Neuronal stem cell (in vitro differentiated cells): ENCODE data around the gene CCSER2.
A peak's percentile ranks its signal among the peaks of the same experiment; 100 is the strongest.
"Not testable (repeated sequence)": the region's sequence is repeated elsewhere in the genome, so short reads cannot be mapped to it uniquely, and the experiment has no call there.

Source experiments
- DNase-seq: peaks from one replicate; pipeline ENCODE4 v3.0.0-alpha.2; 2013; ENCODE audit warnings: low spot score
- H2AFZ ChIP-seq: one replicate; pipeline ENCODE4 v1.6.1; 2013; ENCODE audit warnings: mild to moderate bottlenecking, low read length, inconsistent platforms
- H2AK5ac ChIP-seq: 2 replicates; pipeline ENCODE4 v1.6.1; 2013; ENCODE audit warnings: low read depth, mild to moderate bottlenecking, inconsistent platforms, low read length, moderate library complexity, mixed read lengths
- H2BK120ac ChIP-seq: 2 replicates; pipeline ENCODE4 v1.6.1; 2013; ENCODE audit warnings: low read depth, mild to moderate bottlenecking, inconsistent platforms, low read length, moderate library complexity, mixed read lengths
- H2BK12ac ChIP-seq: one replicate; pipeline ENCODE4 v1.6.1; 2013; ENCODE audit warnings: low read length, inconsistent platforms
- H2BK15ac ChIP-seq: 2 replicates; pipeline ENCODE4 v1.6.1; 2013; ENCODE audit warnings: mild to moderate bottlenecking, low read length, inconsistent platforms, mixed read lengths
- H2BK5ac ChIP-seq: one replicate; pipeline ENCODE4 v1.6.1; 2013; ENCODE audit warnings: inconsistent platforms, mild to moderate bottlenecking, low read length, moderate library complexity
- H3K14ac ChIP-seq: one replicate; pipeline ENCODE4 v1.6.1; 2013; ENCODE audit warnings: low read length, inconsistent platforms
- H3K18ac ChIP-seq: 2 replicates; pipeline ENCODE4 v1.6.1; 2013; ENCODE audit warnings: low read length, inconsistent platforms
- H3K23ac ChIP-seq: 2 replicates; pipeline ENCODE4 v1.6.1; 2013; ENCODE audit warnings: low read depth, mild to moderate bottlenecking, mixed read lengths, low read length, inconsistent platforms; ENCODE audit not compliant: poor library complexity
- H3K27ac ChIP-seq: replicated peaks from 3 replicates; pipeline ENCODE4 v1.5.1; 2013; ENCODE audit warnings: low read length, inconsistent platforms
- H3K27me3 ChIP-seq, 3 experiments: 2 replicates each; pipeline ENCODE4 v1.6.1; 2013; ENCODE audit warnings: low read length in 3 of 3, mild to moderate bottlenecking in 2 of 3, inconsistent platforms in 1 of 3, low read depth in 1 of 3, mixed read lengths in 1 of 3, moderate library complexity in 1 of 3; ENCODE audit not compliant: control insufficient read depth in 3 of 3, insufficient read depth in 3 of 3
- H3K36me3 ChIP-seq, 2 donors: replicated peaks in 1 of 2; 2 replicates each; pipeline ENCODE4 v1.6.1; 2013; ENCODE audit warnings: low read length in 2 of 2; ENCODE audit not compliant: control insufficient read depth in 2 of 2, insufficient read depth in 2 of 2
- H3K4ac ChIP-seq: 2 replicates; pipeline ENCODE4 v1.6.1; 2013; ENCODE audit warnings: inconsistent platforms, mild to moderate bottlenecking, low read length, moderate library complexity
- H3K4me1 ChIP-seq, 2 donors: 1 replicate in 1 of 2; 2 replicates in 1 of 2; pipeline ENCODE4 v1.6.1; 2013; ENCODE audit warnings: low read length in 2 of 2, low read depth in 1 of 2; ENCODE audit not compliant: control insufficient read depth in 2 of 2, insufficient read depth in 1 of 2
- H3K4me2 ChIP-seq: one replicate; pipeline ENCODE4 v1.6.1; 2013; ENCODE audit warnings: mild to moderate bottlenecking, low read length, inconsistent platforms; ENCODE audit not compliant: insufficient read depth, poor library complexity, severe bottlenecking
- H3K4me3 ChIP-seq, 2 donors: 2 replicates each; pipeline ENCODE4 v1.5.1; 2013; ENCODE audit warnings: low read length in 2 of 2, mild to moderate bottlenecking in 2 of 2, inconsistent platforms in 1 of 2, moderate library complexity in 1 of 2
- H3K79me1 ChIP-seq: one replicate; pipeline ENCODE4 v1.6.1; 2013; ENCODE audit warnings: low read depth, mild to moderate bottlenecking, inconsistent platforms, low read length, moderate library complexity
- H3K9ac ChIP-seq: one replicate; pipeline ENCODE4 v1.6.1; 2013; ENCODE audit warnings: mild to moderate bottlenecking, low read depth, low read length, inconsistent platforms; ENCODE audit not compliant: poor library complexity
- H3K9me3 ChIP-seq, 2 donors: replicated peaks in 1 of 2; 2 replicates each; pipeline versions ENCODE3 to v1.6.1; 2013; ENCODE audit warnings: low read length in 2 of 2, mild to moderate bottlenecking in 2 of 2, inconsistent platforms in 1 of 2, low read depth in 1 of 2, mixed read lengths in 1 of 2, moderate library complexity in 1 of 2; ENCODE audit not compliant: control insufficient read depth in 2 of 2, insufficient read depth in 1 of 2
- H4K8ac ChIP-seq: one replicate; pipeline ENCODE4 v1.6.1; 2013; ENCODE audit warnings: low read depth, mild to moderate bottlenecking, inconsistent platforms, low read length, moderate library complexity
- H4K91ac ChIP-seq: one replicate; pipeline ENCODE4 v1.6.1; 2013; ENCODE audit warnings: low read length, low read depth, mild to moderate bottlenecking, inconsistent platforms; ENCODE audit not compliant: poor library complexity
- WGBS, 2 donors: extraction: QIAGEN DNeasy Blood & Tissue Kit; methylation state at CpG; one replicate each; pipeline ENCODE4 v1.1.7; 2013; ENCODE audit warnings: missing lambda C conversion rate in 2 of 2, mixed read lengths in 1 of 2; ENCODE audit not compliant: insufficient read length in 2 of 2, insufficient replicate concordance in 1 of 2; ENCODE audit errors: extremely low coverage in 2 of 2; 5-methylcytosine and 5-hydroxymethylcytosine counted together

The CCSER2 gene

GRCh38 chr10:84406561-84406960 is 78.2 kb downstream of the CCSER2 start:
- peaks cover 3 to 9% of the 10 kb centered on the region in 2 donors for H3K9me3 ChIP-seq
- H2BK5ac ChIP-seq: no peak overlapping the region
- H3K23ac ChIP-seq: no peak overlapping the region
- H4K91ac ChIP-seq: no peak overlapping the region
- H2BK15ac ChIP-seq: no peak overlapping the region
- no peak for DNase-seq
- H2AFZ ChIP-seq: no peak overlapping the region
- H4K8ac ChIP-seq: no peak overlapping the region
- peaks cover 3% of the 10 kb centered on the region for H3K79me1 ChIP-seq
- H3K18ac ChIP-seq: no peak overlapping the region
- WGBS, 2 donors: no CpG with 5 or more reads among the region's 3 CpGs
- no peak overlapping the region for H3K4ac ChIP-seq
- no peak overlapping the region for H2AK5ac ChIP-seq
- no peaks in the 10 kb centered on the region for H3K4me1 ChIP-seq
- peaks cover 2 to 4% of the 10 kb centered on the region in 2 donors for H3K36me3 ChIP-seq
- no peak overlapping the region for H2BK12ac ChIP-seq
- no peaks in the 10 kb centered on the region for H3K27me3 ChIP-seq
- H3K4me3 ChIP-seq: no peak overlapping the region
- H3K27ac ChIP-seq: no peak overlapping the region
- no peak overlapping the region for H2BK120ac ChIP-seq
- H3K14ac ChIP-seq: no peak overlapping the region
- no peak overlapping the region for H3K9ac ChIP-seq
- no peak overlapping the region for H3K4me2 ChIP-seq

GRCh38 chr10:84407388-84408049 is 79.1 kb downstream of the CCSER2 start:
- Histone ChIP-seq H4K91ac (no peak overlapping the region), H3K9me3 (peaks cover 3 to 16% of the 10 kb centered on the region in 2 donors), H3K79me1 (no peaks in the 10 kb centered on the region), H2BK5ac (no peak overlapping the region), H2BK120ac (no peak overlapping the region), H3K27ac (no peak overlapping the region), H3K36me3 (peaks cover 0 to 3% of the 10 kb centered on the region in 2 donors), H3K4me1 (no peaks in the 10 kb centered on the region), H4K8ac (no peak overlapping the region), H3K4me2 (no peak overlapping the region), H3K23ac (no peak overlapping the region), H2AFZ (no peak overlapping the region), H3K4me3 (no peak overlapping the region), H2BK12ac (no peak overlapping the region), H2BK15ac (no peak overlapping the region), H3K4ac (no peak overlapping the region), H3K9ac (no peak overlapping the region), H2AK5ac (no peak overlapping the region), H3K18ac (no peak overlapping the region), H3K14ac (no peak overlapping the region), H3K27me3 (no peaks in the 10 kb centered on the region)
- DNase-seq: no peak
- no CpG with 5 or more reads among the region's 2 CpGs for WGBS, 2 donors

GRCh38 chr10:84412482-84412881 is 84.1 kb downstream of the CCSER2 start:
- no peaks in the 10 kb centered on the region for H3K4me1 ChIP-seq
- H3K36me3 ChIP-seq: peaks cover 8 to 11% of the 10 kb centered on the region in 2 donors
- H2BK5ac ChIP-seq: no peak overlapping the region
- H2BK12ac ChIP-seq: no peak overlapping the region
- H4K8ac ChIP-seq: no peak overlapping the region
- H2BK120ac ChIP-seq: no peak overlapping the region
- H3K4me2 ChIP-seq: no peak overlapping the region
- no peak overlapping the region for H3K18ac ChIP-seq
- H3K27me3 ChIP-seq: no peaks in the 10 kb centered on the region
- no peak overlapping the region for H3K14ac ChIP-seq
- H3K9ac ChIP-seq: no peak overlapping the region
- H3K23ac ChIP-seq: no peak overlapping the region
- H3K79me1 ChIP-seq: peaks cover 2% of the 10 kb centered on the region
- no CpG with 5 or more reads among the region's 2 CpGs for WGBS, 2 donors
- H3K4ac ChIP-seq: no peak overlapping the region
- H3K27ac ChIP-seq: no peak overlapping the region
- H2BK15ac ChIP-seq: no peak overlapping the region
- H2AK5ac ChIP-seq: no peak overlapping the region
- H3K4me3 ChIP-seq: peak overlapping the region in 1 of 2 donors; percentile 9
- DNase-seq: no peak
- H3K9me3 ChIP-seq: peaks cover 10 to 39% of the 10 kb centered on the region in 2 donors
- no peak overlapping the region for H2AFZ ChIP-seq
- no peak overlapping the region for H4K91ac ChIP-seq

GRCh38 chr10:84414110-84414509 is 85.7 kb downstream of the CCSER2 start:
- not testable (repeated sequence) for H2AFZ ChIP-seq, H3K23ac ChIP-seq, H3K27me3 ChIP-seq, H2BK15ac ChIP-seq, H3K4me1 ChIP-seq, H3K4me3 ChIP-seq, DNase-seq, H3K79me1 ChIP-seq, H3K27ac ChIP-seq, H3K4me2 ChIP-seq, H3K4ac ChIP-seq, H2BK120ac ChIP-seq, H4K8ac ChIP-seq, H2BK12ac ChIP-seq, H2BK5ac ChIP-seq, H2AK5ac ChIP-seq, H3K18ac ChIP-seq, H3K9ac ChIP-seq, H3K14ac ChIP-seq, H4K91ac ChIP-seq
- WGBS, 2 donors: no CpG with 5 or more reads among the region's 2 CpGs
- Histone ChIP-seq H3K9me3 (peaks cover 10 to 39% of the 10 kb centered on the region in 2 donors), H3K36me3 (peaks cover 8 to 23% of the 10 kb centered on the region in 2 donors)
